D341Med (cell line): ENCODE measurements around the gene FAM199X.
"Not testable (repeated sequence)": the region's sequence is repeated elsewhere in the genome, so short reads cannot be mapped to it uniquely, and the experiment has no call there.

ENCODE experiments used
- DNase-seq: peaks from one replicate; pipeline ENCODE4 v3.0.0; 2012; ENCODE audit warnings: low spot score

The FAM199X gene

DNA sequence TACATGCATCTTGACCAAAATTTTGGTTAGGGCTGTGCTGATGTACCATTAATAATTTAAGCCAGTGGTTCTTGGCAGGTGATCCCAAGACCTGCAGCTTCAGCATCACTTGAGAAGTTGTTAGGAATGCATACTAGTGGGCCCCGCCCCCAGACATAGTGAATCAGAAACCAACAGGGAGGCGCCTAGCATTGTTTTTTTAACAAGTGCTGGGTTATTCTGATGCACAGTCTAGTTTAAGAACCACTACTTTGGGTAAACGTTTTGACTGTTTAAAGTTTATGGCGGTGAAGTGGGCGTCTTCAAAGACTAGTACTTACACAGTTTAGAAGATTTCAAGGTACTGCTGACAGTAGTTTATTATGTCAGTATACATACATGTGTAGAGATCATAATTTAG, 23.6 kb downstream of the FAM199X start:
- DNase-seq, result no peak

DNA sequence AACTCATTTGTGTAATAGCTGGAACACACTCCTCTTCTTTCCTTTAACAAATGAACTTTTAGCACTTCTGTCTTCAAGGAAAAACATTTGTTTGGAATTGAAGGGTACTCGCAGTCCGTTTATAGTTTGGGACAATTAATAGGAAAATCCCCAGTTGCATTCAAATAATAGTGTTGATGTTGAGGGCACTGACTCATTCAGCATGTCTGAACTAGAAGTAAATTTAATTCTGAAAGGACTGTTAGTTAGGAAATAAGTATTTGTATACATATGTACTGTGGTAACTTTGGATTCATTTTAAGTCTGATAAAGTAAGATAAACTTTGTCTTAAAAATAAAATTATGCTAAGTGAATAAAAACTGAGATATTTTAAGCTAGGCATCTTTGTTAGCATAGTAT, 27.2 kb downstream of the FAM199X start:
- DNase-seq, result no peak

DNA sequence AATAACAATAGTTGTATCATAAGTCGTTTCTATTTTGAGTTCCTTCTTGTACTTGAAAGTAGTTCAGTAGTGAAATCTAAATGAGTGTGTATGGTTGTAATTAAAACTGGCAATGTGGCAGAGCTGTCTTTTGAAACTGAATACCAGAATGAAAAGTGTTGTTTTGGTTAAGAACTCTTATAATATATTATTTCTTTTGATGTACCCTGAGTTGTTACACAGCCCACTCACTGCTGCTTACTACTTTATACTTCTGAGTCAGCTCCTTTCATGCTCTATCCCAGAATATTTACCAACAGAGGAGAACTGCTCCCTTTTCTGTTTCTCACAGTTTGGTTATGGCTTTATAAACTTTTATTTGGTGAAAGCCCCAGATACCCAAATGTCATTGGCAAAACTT, 28.8 kb downstream of the FAM199X start:
- DNase-seq, result no peak

DNA sequence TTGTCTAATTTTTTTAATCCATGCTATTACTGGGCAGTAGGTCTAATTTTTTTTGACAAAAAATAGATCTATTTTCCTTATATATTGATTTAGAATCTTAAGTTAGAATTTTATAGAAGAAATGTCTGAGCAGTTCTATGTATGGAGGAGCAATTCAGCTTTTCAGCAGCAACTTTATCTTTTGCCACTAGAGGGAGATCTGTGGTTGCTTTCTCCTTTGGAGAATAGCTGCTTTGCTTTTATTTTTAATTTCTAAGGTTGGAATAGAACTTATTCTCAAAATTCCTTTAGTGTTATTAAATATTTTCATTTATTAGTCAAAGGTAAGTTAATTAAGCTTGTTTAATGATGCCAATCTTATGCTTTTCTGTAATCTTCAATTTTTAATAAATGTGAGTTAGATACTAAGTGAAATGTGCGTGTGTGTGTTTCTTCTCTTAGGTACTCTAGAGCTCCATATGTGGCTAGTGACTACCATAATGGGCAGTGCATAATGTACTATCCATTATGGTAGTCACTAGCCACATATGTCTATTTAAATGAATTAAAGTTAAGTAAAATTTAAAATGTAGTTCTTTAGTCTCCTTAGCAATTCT, 29.3 kb downstream of the FAM199X start:
- peak; percentile 22 for DNase-seq

DNA sequence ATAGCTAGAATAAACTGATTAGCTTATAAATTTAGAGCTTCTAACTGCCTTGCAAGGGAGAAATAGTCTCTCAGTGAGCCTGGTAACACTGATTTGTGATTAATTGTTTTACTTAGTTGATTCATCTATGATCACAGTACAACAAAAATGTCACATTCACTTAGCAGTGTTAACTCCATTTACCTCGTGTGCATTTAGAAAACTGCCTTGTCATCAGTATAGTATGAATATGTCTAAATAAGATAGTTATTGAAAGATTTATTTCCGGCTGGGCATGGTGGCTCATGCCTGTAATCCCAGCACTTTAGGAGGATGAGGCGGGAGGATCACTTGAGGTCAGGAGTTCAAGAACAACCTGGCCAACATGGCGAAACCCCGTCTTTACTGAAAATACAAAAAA, 39.3 kb downstream of the FAM199X start:
- no peak for DNase-seq

DNA sequence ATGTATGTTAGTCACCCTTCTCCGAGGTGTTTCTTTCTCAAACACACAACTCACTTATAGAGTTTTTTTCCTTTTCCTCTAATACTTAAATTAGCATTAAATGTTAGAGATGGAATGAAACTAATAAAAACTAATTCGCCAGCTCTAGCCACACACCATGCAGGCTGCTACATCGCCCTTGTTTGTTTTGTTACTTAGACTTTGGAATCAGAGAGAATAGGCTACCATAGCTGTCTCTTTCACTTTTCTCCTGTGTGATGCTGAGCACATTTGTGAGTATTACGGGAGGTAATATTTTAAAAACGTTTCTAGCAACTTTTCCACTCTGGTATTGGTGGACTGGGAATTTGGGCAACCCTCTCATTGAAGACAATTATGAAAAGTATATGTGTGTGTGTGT, 44.9 kb downstream of the FAM199X start:
- no peak for DNase-seq

DNA sequence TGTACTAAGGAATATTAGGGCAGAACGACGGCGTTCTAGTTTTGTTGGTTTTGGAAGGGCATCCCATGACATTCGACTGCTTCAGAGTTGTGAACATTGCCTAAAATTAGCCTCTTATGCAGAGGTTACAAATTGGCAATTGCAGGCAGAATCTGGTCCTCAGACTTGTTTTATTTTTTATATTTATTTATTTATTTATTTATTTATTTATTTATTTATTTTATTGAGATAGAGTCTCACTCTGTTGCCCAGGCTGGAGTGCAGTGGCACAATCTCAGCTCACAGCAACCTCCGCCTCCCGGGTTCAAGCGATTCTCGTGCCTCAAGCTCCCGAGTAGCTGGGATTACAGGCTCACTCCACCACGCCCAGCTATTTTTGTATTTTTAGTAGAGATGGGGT, 63.8 kb downstream of the FAM199X start:
- DNase-seq, result not testable (repeated sequence)
